GM06990 (cell line): ENCODE data around the gene GPM6B.

Source experiments
- DNase-seq: peaks from one replicate; pipeline ENCODE4 v3.0.0-alpha.2; 2011; ENCODE audit not compliant: insufficient read length; ENCODE audit errors: extremely low read depth
- H3K27me3 ChIP-seq: replicated peaks from 2 replicates; pipeline ENCODE4 v1.6.0; 2011; ENCODE audit warnings: low read length; ENCODE audit not compliant: control insufficient read depth, insufficient read depth
- H3K36me3 ChIP-seq: 2 replicates; pipeline ENCODE4 v1.5.1; 2011; ENCODE audit warnings: low read length; ENCODE audit not compliant: control insufficient read depth, insufficient read depth
- H3K4me3 ChIP-seq: replicated peaks from 2 replicates; pipeline ENCODE4 v1.5.1; 2011; ENCODE audit warnings: low read depth, mild to moderate bottlenecking, control low read depth, low read length
- CTCF ChIP-seq: IDR thresholded peaks from 2 replicates; pipeline ENCODE4 v1.5.1; 2011; ENCODE audit warnings: low read length, control low read depth, mild to moderate bottlenecking, inconsistent platforms; ENCODE audit not compliant: insufficient read depth, poor library complexity, severe bottlenecking

The GPM6B gene

GRCh38 chrX:13764281-13764680 is 52.6 kb downstream of the GPM6B start:
- Histone ChIP-seq H3K27me3 (no peaks in the 10 kb centered on the region), H3K36me3 (peaks cover 6% of the 10 kb centered on the region), H3K4me3 (no peak overlapping the region)
- TF ChIP-seq CTCF: no peak
- no peak for DNase-seq

- no peak for TF ChIP-seq CTCF
- peaks cover 6% of the 10 kb centered on the region for H3K36me3 ChIP-seq
- no peak for DNase-seq
- no peak overlapping the region for H3K4me3 ChIP-seq
- H3K27me3 ChIP-seq: no peaks in the 10 kb centered on the region
Measured at GRCh38 chrX:13763489-13763888, 53.4 kb downstream of the GPM6B start.

- peak; percentile 24 for DNase-seq
- Histone ChIP-seq H3K4me3 (no peak overlapping the region), H3K27me3 (no peaks in the 10 kb centered on the region), H3K36me3 (peaks cover 9% of the 10 kb centered on the region)
- no peak for TF ChIP-seq CTCF
Measured at GRCh38 chrX:13761606-13762414, 55.1 kb downstream of the GPM6B start.

GRCh38 chrX:13760426-13760825 is 56.5 kb downstream of the GPM6B start:
- TF ChIP-seq CTCF: no peak
- Histone ChIP-seq H3K36me3 (peaks cover 7% of the 10 kb centered on the region), H3K27me3 (no peaks in the 10 kb centered on the region), H3K4me3 (no peak overlapping the region)
- DNase-seq: no peak

GRCh38 chrX:13759152-13759718 is 57.7 kb downstream of the GPM6B start:
- H3K27me3 ChIP-seq: no peaks in the 10 kb centered on the region
- peaks cover 7% of the 10 kb centered on the region for H3K36me3 ChIP-seq
- TF ChIP-seq CTCF: no peak

GRCh38 chrX:13756381-13756780 is 60.5 kb downstream of the GPM6B start:
- TF ChIP-seq CTCF: no peak
- H3K36me3 ChIP-seq: peaks cover 5% of the 10 kb centered on the region

More at GRCh38 chrX:13759152-13759718, 57.7 kb downstream of the GPM6B start:
- no peak overlapping the region for H3K4me3 ChIP-seq
- peak; percentile 76 for DNase-seq

More at GRCh38 chrX:13756381-13756780, 60.5 kb downstream of the GPM6B start:
- no peaks in the 10 kb centered on the region for H3K27me3 ChIP-seq
- H3K4me3 ChIP-seq: no peak overlapping the region
- DNase-seq: no peak
